Breast epithelium (tissue), 4 donors: ENCODE measurements around the gene RPL37A. TPM values are rescaled to one million over a fixed set of nuclear protein-coding genes. Genes with fewer than 3 reads are reported as not detected.

Source experiments
- DNase-seq, 2 donors: peaks; one replicate each; pipeline ENCODE4 v3.0.0-alpha.2; 2019; ENCODE audit warnings: low spot score in 2 of 2
- H3K27ac ChIP-seq, 2 donors: fragments of 200-600 bp; sonication (generic) in 1 of 2; one replicate each; pipeline ENCODE4 v1.5.1; 2016 to 2019; ENCODE audit warnings: mild to moderate bottlenecking in 1 of 2
- H3K27me3 ChIP-seq, 2 donors: fragments of 200-600 bp; sonication (generic) in 1 of 2; one replicate each; pipeline versions ENCODE4 v1.5.1 to v1.6.0; 2017 to 2019; ENCODE audit warnings: control low read depth in 1 of 2, mild to moderate bottlenecking in 1 of 2
- H3K36me3 ChIP-seq: fragments of 200-600 bp; one replicate; pipeline ENCODE4 v1.5.1; 2019
- H3K4me1 ChIP-seq, 2 donors: fragments of 200-600 bp; sonication (generic); one replicate each; pipeline ENCODE4 v1.5.1; 2016 to 2019; ENCODE audit warnings: control low read depth in 1 of 2
- H3K4me3 ChIP-seq, 3 donors: fragments of 200-600 bp; sonication (generic); 1 replicate in 2 of 3; 2 replicates in 1 of 3; pipeline ENCODE4 v1.5.1; 2016 to 2019; ENCODE audit warnings: mild to moderate bottlenecking in 3 of 3, moderate library complexity in 2 of 3
- H3K9me3 ChIP-seq, 2 donors: fragments of 200-600 bp; sonication (generic) in 1 of 2; one replicate each; pipeline ENCODE4 v1.5.1; 2016 to 2019; ENCODE audit warnings: control low read depth in 1 of 2
- POLR2A ChIP-seq: fragments of 450-650 bp; IDR thresholded peaks from one replicate; pipeline ENCODE4 v1.6.1; 2016; ENCODE audit warnings: antibody characterized with exemption, mild to moderate bottlenecking, moderate library complexity
- POLR2AphosphoS5 ChIP-seq, 3 donors: sonication (generic); formaldehyde crosslinking; IDR thresholded peaks; one replicate each; pipeline ENCODE4 v1.6.1; 2017; ENCODE audit warnings: antibody characterized with exemption in 3 of 3
- intact Hi-C: fragments of 100-400 bp; cut with DNase I; formaldehyde crosslinking; loops from one replicate; pipeline ENCODE4 v1.15.1; 2023; ENCODE audit warnings: low total_unique reads
- total RNA-seq, 3 donors: library from RNA; depleted of rRNA; stranded (reverse); fragments of >200 nt; gene quantifications; one replicate each; pipeline ENCODE4 v1.1.0, GENCODE V29; 2016
- TF ChIP-seq, protein P1 (sequence below), 3 donors: fragments of 450-650 bp; IDR thresholded peaks; one replicate each; pipeline ENCODE4 v1.5.1; 2016 to 2017; ENCODE audit warnings: antibody characterized with exemption in 3 of 3, mild to moderate bottlenecking in 3 of 3, moderate library complexity in 3 of 3

RPL37A gene
- total RNA-seq, 3 donors from 2014 or later, result 1,604 to 2,277 (median 1,692) TPM

DNA sequence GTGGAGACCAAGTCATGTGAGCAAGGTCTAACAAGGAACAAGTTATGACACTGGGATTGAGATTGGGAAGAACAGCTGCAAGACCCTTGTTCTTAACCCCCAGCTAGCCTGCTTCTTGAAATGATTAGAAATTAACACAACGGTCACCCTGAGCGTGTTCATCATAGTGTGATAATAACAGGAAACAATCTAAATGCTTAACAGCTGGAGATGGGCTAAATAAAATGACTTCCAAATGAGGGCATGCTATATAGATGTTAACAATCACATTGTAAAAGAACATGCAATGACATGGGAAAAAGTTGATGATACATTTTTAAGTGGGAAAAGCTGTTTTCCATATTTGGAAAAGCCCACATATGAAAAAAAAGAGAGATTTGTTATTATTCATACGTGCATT, 47.6 kb downstream of the RPL37A start:
- Histone ChIP-seq H3K4me3 (no peak overlapping the region), H3K4me1 (no peaks in the 10 kb centered on the region), H3K27ac (peak overlapping the region; percentile 69 to 79), H3K9me3 (no peaks in the 10 kb centered on the region), H3K36me3 (no peaks in the 10 kb centered on the region), H3K27me3 (no peaks in the 10 kb centered on the region)
- intact Hi-C loops, result no loop called here
- TF ChIP-seq, protein P1, sequence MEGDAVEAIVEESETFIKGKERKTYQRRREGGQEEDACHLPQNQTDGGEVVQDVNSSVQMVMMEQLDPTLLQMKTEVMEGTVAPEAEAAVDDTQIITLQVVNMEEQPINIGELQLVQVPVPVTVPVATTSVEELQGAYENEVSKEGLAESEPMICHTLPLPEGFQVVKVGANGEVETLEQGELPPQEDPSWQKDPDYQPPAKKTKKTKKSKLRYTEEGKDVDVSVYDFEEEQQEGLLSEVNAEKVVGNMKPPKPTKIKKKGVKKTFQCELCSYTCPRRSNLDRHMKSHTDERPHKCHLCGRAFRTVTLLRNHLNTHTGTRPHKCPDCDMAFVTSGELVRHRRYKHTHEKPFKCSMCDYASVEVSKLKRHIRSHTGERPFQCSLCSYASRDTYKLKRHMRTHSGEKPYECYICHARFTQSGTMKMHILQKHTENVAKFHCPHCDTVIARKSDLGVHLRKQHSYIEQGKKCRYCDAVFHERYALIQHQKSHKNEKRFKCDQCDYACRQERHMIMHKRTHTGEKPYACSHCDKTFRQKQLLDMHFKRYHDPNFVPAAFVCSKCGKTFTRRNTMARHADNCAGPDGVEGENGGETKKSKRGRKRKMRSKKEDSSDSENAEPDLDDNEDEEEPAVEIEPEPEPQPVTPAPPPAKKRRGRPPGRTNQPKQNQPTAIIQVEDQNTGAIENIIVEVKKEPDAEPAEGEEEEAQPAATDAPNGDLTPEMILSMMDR (IDR thresholded peaks at IDR 0.05), result no peak
- no peak for TF ChIP-seq POLR2AphosphoS5 (IDR thresholded peaks at IDR 0.05)
- TF ChIP-seq POLR2A, result no peak
- DNase-seq, result no peak

DNA sequence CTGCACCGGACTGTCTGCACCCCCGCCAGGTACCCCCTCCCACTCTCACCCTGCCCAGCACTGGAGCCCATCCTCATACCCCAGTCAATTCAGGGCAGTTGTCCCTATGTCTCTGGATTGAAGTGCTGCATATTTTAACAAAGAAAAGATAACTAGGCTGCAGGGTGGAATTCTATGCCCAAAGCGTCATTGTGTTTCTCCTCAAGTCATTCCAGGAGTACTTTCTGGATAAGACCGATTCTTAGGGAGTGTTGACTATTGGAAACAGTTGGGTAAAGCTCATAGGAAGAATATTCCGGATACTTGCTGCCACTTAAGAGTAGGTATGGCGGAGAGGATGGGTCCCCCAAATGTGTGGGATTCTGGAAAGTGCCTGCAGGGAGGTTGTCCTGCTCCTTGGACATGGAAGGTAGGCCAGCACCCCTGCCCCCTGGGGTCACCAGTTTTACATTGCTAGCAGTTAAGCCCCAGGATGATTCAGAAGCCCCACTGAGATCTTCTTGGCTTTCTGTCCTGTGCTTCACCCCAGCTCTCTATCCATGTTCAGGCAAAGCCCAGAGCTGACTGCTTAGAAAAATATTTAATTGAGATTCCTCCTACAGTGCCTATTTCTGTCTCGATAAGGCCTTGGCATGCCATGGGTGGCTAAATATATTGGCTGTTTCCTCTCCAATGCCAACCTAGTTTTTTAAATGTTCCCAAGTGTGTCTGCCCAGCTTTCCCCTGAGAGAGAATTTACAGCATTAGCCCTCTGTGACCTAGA, 48.2 kb downstream of the RPL37A start:
- Histone ChIP-seq H3K9me3 (no peaks in the 10 kb centered on the region), H3K4me3 (no peak overlapping the region), H3K27ac (peak overlapping the region; percentile 69 to 79), H3K36me3 (no peaks in the 10 kb centered on the region), H3K4me1 (no peaks in the 10 kb centered on the region), H3K27me3 (no peaks in the 10 kb centered on the region)
- DNase-seq, result no peak
- intact Hi-C loops, result no loop called here
- TF ChIP-seq POLR2A, result no peak
- TF ChIP-seq POLR2AphosphoS5 (IDR thresholded peaks at IDR 0.05), result no peak

- intact Hi-C loops, result no loop called here
- H3K4me1 ChIP-seq, result no peaks in the 10 kb centered on the region
- peak in 1 of 2 donors; percentile 76 for DNase-seq
Observed at GRCh38 chr2:216548901-216549331, 50.3 kb downstream of the RPL37A start.

GRCh38 chr2:216549926-216550690, 51.5 kb downstream of the RPL37A start:
- Histone ChIP-seq H3K36me3 (no peaks in the 10 kb centered on the region), H3K4me3 (no peak overlapping the region), H3K9me3 (no peaks in the 10 kb centered on the region), H3K27ac (peak overlapping the region in 1 of 2 donors; percentile 69), H3K27me3 (no peaks in the 10 kb centered on the region), H3K4me1 (no peaks in the 10 kb centered on the region)
- DNase-seq, result no peak
- intact Hi-C loops, result no loop called here
- TF ChIP-seq, protein P1 (IDR thresholded peaks at IDR 0.05), result no peak
- no peak for TF ChIP-seq POLR2AphosphoS5 (IDR thresholded peaks at IDR 0.05)
- no peak for TF ChIP-seq POLR2A

More at GRCh38 chr2:216548901-216549331, 50.3 kb downstream of the RPL37A start:
- Histone ChIP-seq H3K36me3 (no peaks in the 10 kb centered on the region), H3K4me3 (no peak overlapping the region), H3K9me3 (no peaks in the 10 kb centered on the region), H3K27ac (peak overlapping the region; percentile 33 to 69), H3K27me3 (no peaks in the 10 kb centered on the region)
- TF ChIP-seq POLR2AphosphoS5 (IDR thresholded peaks at IDR 0.05) (no peak), POLR2A (no peak)
- TF ChIP-seq, protein P1 (IDR thresholded peaks at IDR 0.05), result no peak

GRCh38 chr2:216551234-216552068, 52.8 kb downstream of the RPL37A start:
- Histone ChIP-seq H3K4me1 (no peaks in the 10 kb centered on the region), H3K4me3 (no peak overlapping the region), H3K27me3 (no peaks in the 10 kb centered on the region), H3K36me3 (no peaks in the 10 kb centered on the region), H3K27ac (peak overlapping the region in 1 of 2 donors; percentile 69), H3K9me3 (no peaks in the 10 kb centered on the region)
- intact Hi-C loops, result no loop called here
- DNase-seq, result peak in 1 of 2 donors; percentile 50
- TF ChIP-seq, protein P1 (IDR thresholded peaks at IDR 0.05), result no peak
- no peak for TF ChIP-seq POLR2AphosphoS5 (IDR thresholded peaks at IDR 0.05)
- TF ChIP-seq POLR2A, result no peak
